Pancreas (tissue), 10 donors: ENCODE results near the gene CALR3. TPM values are rescaled to one million over a fixed set of nuclear protein-coding genes. Genes with fewer than 3 reads are reported as not detected.

Experiments
- ATAC-seq, 4 donors: fragments of 200-7000 bp; cut with Tn5 transposase; one replicate each; pipeline versions ENCODE4 v1.8.0 to v1.9.1; 2020; ENCODE audit warnings: mild to moderate bottlenecking in 4 of 4, moderate library complexity in 4 of 4
- DNase-seq, 6 donors: peaks; one replicate each; pipeline ENCODE4 v3.0.0-alpha.2; 2020
- FAIRE-seq: peaks from 2 replicates; lab custom pipeline; 2012; peaks lifted over from hg19 to GRCh38; lab: Jason Lieb, UNC
- H3K27ac ChIP-seq, 4 donors: fragments of 200-600 bp; sonication (generic); 1 replicate in 3 of 4; 2 replicates in 1 of 4; pipeline versions ENCODE4 v1.5.0 to v1.8.0; 2020
- H3K27me3 ChIP-seq, 4 donors: fragments of 200-600 bp; one replicate each; pipeline ENCODE4 v1.8.0; 2021
- H3K36me3 ChIP-seq, 3 donors: fragments of 200-600 bp; sonication (generic) in 1 of 3; one replicate each; pipeline versions ENCODE4 v1.5.0 to v1.8.0; 2020 to 2021
- H3K4me1 ChIP-seq, 3 donors: fragments of 200-600 bp; one replicate each; pipeline ENCODE4 v1.8.0; 2021
- H3K4me3 ChIP-seq, 4 donors: fragments of 200-600 bp; sonication (generic) in 2 of 4; one replicate each; pipeline versions ENCODE4 v1.5.0 to v1.8.0; 2020 to 2021
- H3K9me3 ChIP-seq, 4 donors: fragments of 200-600 bp; one replicate each; pipeline ENCODE4 v1.8.0; 2021
- CTCF ChIP-seq, 4 donors: fragments of 200-600 bp; sonication (generic) in 3 of 4; IDR thresholded peaks; one replicate each; pipeline versions ENCODE4 v1.5.0 to v1.8.0; 2021; ENCODE audit warnings: antibody characterized with exemption in 4 of 4
- WGBS, 2 donors: extraction: QIAGEN DNeasy Blood & Tissue Kit; methylation state at CpG; one replicate each; pipeline ENCODE4 v1.1.7; 2013; 5-methylcytosine and 5-hydroxymethylcytosine counted together
- intact Hi-C, 3 donors: fragments of 100-400 bp; cut with DNase I; formaldehyde crosslinking; loops; one replicate each; pipeline versions ENCODE4 v1.11.1 to v1.14.2; 2022
- polyA plus RNA-seq, 2 donors: library from polyadenylated mRNA; stranded (reverse); fragments of 200-250 nt; gene quantifications; one replicate each; pipeline ENCODE4 v1.2.3, GENCODE V29; 2013
- total RNA-seq, 6 donors: library from RNA; stranded (reverse); fragmentation: NEBNext Ultra II Directional in 4 of 6; extraction: Animal tissue kit (Norgen Biotek cat#: 25700) in 4 of 6; gene quantifications; one replicate each; pipeline versions ENCODE4 v1.2.1 to v1.2.4, GENCODE V29; 2021 to 2023
- donor health status: healthy with polysubstance abuse.
- donor health status: DM: no; HTN: no; CAD: no; lungs with moderate emphysema.
- donor health status: DM: no; HTN: no; CAD: no.
- donor health status: control.
- donor health status: control.
- donor health status: Bipolar disorder and iron deficiency.
- donor health status: DM: yes; HTN: yes; CAD: no.
- donor health status: DM: no; HTN: no; CAD: no.
- donor health status: DM: no; HTN: no; CAD: no.
- donor health status: DM: yes; HTN: yes; CAD: no.

CALR3 gene
- total and polyA plus RNA-seq, 8 donors = 0.07 TPM; not detected in 7

GRCh38 chr19:16435238-16435917 is 60.6 kb downstream of the CALR3 start:
- WGBS, 2 donors = 83 to 86% methylated on average over 11 of the region's 11 CpGs
- no peaks in the 10 kb centered on the region for H3K4me1 ChIP-seq
- intact Hi-C loops = no loop called here
- no peaks in the 10 kb centered on the region for H3K9me3 ChIP-seq
- no peak overlapping the region for H3K4me3 ChIP-seq
- FAIRE-seq = no peak
- peaks cover 0 to 42% (median 5%) of the 10 kb centered on the region in 3 donors for H3K36me3 ChIP-seq
- DNase-seq = peak in 1 of 6 donors; percentile 36
- peak in 3 of 4 donors; percentile 53 to 71 (median 65) for ATAC-seq
- H3K27me3 ChIP-seq = no peaks in the 10 kb centered on the region
- H3K27ac ChIP-seq = peak overlapping the region in 2 of 4 donors; percentile 15 to 28
- TF ChIP-seq CTCF (IDR thresholded peaks at IDR 0.05) = no peak

GRCh38 chr19:16433986-16434385 is 62.0 kb downstream of the CALR3 start:
- 95 to 98% methylated on average over 3 of the region's 3 CpGs for WGBS, 2 donors
- TF ChIP-seq CTCF (IDR thresholded peaks at IDR 0.05) = no peak
- Histone ChIP-seq H3K27ac (no peak overlapping the region), H3K36me3 (peaks cover 0 to 39% (median 5%) of the 10 kb centered on the region in 3 donors), H3K4me3 (no peak overlapping the region), H3K27me3 (no peaks in the 10 kb centered on the region), H3K9me3 (no peaks in the 10 kb centered on the region), H3K4me1 (no peaks in the 10 kb centered on the region)
- intact Hi-C loops = no loop called here
- DNase-seq (no peak), ATAC-seq (no peak), FAIRE-seq (no peak)

GRCh38 chr19:16429759-16430091 is 66.2 kb downstream of the CALR3 start:
- intact Hi-C loops = no loop called here
- TF ChIP-seq CTCF (IDR thresholded peaks at IDR 0.05) = no peak
- Histone ChIP-seq H3K27me3 (no peaks in the 10 kb centered on the region), H3K36me3 (peaks cover 0 to 36% (median 0%) of the 10 kb centered on the region in 3 donors), H3K4me3 (no peak overlapping the region), H3K4me1 (no peaks in the 10 kb centered on the region), H3K27ac (no peak overlapping the region), H3K9me3 (no peaks in the 10 kb centered on the region)
- no peak for DNase-seq
- ATAC-seq = no peak
- FAIRE-seq = no peak
- 86% methylated on average over 3 of the region's 3 CpGs for WGBS, 2 donors

- H3K27ac ChIP-seq = no peak overlapping the region
- peak in 4 of 6 donors; percentile 38 to 74 (median 62) for DNase-seq
- H3K4me3 ChIP-seq = no peak overlapping the region
- intact Hi-C loops = no loop called here
- WGBS, 2 donors = 59 to 63% methylated on average over 13 of the region's 13 CpGs
- peaks cover 0 to 36% (median 0%) of the 10 kb centered on the region in 3 donors for H3K36me3 ChIP-seq
- H3K9me3 ChIP-seq = no peaks in the 10 kb centered on the region
- no peak for TF ChIP-seq CTCF (IDR thresholded peaks at IDR 0.05)
- ATAC-seq = peak in 3 of 4 donors; percentile 32 to 75 (median 64)
- no peak for FAIRE-seq
- H3K27me3 ChIP-seq = no peaks in the 10 kb centered on the region
- no peaks in the 10 kb centered on the region for H3K4me1 ChIP-seq
These were observed 66.8 kb downstream of the CALR3 start for GRCh38 chr19:16429066-16429758.

Other genes starting within 250 kb of the CALR3 start
- gene KLF2, start 171.3 kb downstream of the CALR3 start, total RNA-seq = 10 to 100 TPM in 2 of 6 donors, 1 to 10 TPM in 4; 3.1 to 12.0 (median 5.8) TPM
- 1 to 10 TPM; 3.4 to 3.7 TPM for gene KLF2, start 171.3 kb downstream of the CALR3 start, polyA plus RNA-seq
- gene EPS15L1, start 24.2 kb downstream of the CALR3 start, total RNA-seq = 10 to 100 TPM; 14.8 to 21.1 (median 16.8) TPM
- gene EPS15L1, start 24.2 kb downstream of the CALR3 start, polyA plus RNA-seq = 10 to 100 TPM; 15.2 to 18.2 TPM
- 1 to 10 TPM; 1.9 to 5.1 (median 3.3) TPM for gene C19orf44, start 227 bp upstream of the CALR3 start, total RNA-seq
- 1 to 10 TPM; 6.5 to 7.4 TPM for gene C19orf44, start 227 bp upstream of the CALR3 start, polyA plus RNA-seq
- gene CHERP, start 46.3 kb upstream of the CALR3 start, total RNA-seq = 10 to 100 TPM; 11.0 to 21.7 (median 16.6) TPM
- gene CHERP, start 46.3 kb upstream of the CALR3 start, polyA plus RNA-seq = 10 to 100 TPM; 23.8 to 26.8 TPM
- 10 to 100 TPM; 32.1 to 42.1 (median 35.5) TPM for gene SLC35E1, start 76.2 kb upstream of the CALR3 start, total RNA-seq
- gene SLC35E1, start 76.2 kb upstream of the CALR3 start, polyA plus RNA-seq = 10 to 100 TPM; 22.9 to 28.2 TPM
- gene MED26, start 132.0 kb upstream of the CALR3 start, total RNA-seq = 1 to 10 TPM; 3.9 to 7.1 (median 4.4) TPM
- gene MED26, start 132.0 kb upstream of the CALR3 start, polyA plus RNA-seq = 1 to 10 TPM; 3.7 to 3.8 TPM
- gene SMIM7, start 164.0 kb upstream of the CALR3 start, total RNA-seq = 10 to 100 TPM; 34.1 to 56.1 (median 43.7) TPM
- 10 to 100 TPM; 49.3 to 77.8 TPM for gene SMIM7, start 164.0 kb upstream of the CALR3 start, polyA plus RNA-seq
- 1 to 10 TPM; 1.2 to 3.5 (median 2.0) TPM for gene TMEM38A, start 165.0 kb upstream of the CALR3 start, total RNA-seq
- 1 to 10 TPM; 1.4 to 4.0 TPM for gene TMEM38A, start 165.0 kb upstream of the CALR3 start, polyA plus RNA-seq
- gene NWD1, start 223.7 kb upstream of the CALR3 start, total RNA-seq = 1 to 10 TPM in 5 of 6 donors, under 1 TPM in 1; 0.79 to 1.8 (median 1.2) TPM
- 1 to 10 TPM in 1 of 2 donors, under 1 TPM in 1; 0.57 to 1.3 TPM for gene NWD1, start 223.7 kb upstream of the CALR3 start, polyA plus RNA-seq